HG03095 (cell line): ENCODE results near the gene FOXP4.
A peak's percentile ranks its signal among the peaks of the same experiment; 100 is the strongest.

ENCODE experiments used
- ATAC-seq: cut with Tn5 transposase; IDR thresholded peaks from one replicate; pipeline ENCODE4 v1.9.1; 2021; ENCODE audit warnings: moderate library complexity; ENCODE audit not compliant: unreplicated experiment

FOXP4 gene

GRCh38 chr6:41519745-41520699 is 26.2 kb upstream of the FOXP4 start:
- ATAC-seq = no peak

DNA sequence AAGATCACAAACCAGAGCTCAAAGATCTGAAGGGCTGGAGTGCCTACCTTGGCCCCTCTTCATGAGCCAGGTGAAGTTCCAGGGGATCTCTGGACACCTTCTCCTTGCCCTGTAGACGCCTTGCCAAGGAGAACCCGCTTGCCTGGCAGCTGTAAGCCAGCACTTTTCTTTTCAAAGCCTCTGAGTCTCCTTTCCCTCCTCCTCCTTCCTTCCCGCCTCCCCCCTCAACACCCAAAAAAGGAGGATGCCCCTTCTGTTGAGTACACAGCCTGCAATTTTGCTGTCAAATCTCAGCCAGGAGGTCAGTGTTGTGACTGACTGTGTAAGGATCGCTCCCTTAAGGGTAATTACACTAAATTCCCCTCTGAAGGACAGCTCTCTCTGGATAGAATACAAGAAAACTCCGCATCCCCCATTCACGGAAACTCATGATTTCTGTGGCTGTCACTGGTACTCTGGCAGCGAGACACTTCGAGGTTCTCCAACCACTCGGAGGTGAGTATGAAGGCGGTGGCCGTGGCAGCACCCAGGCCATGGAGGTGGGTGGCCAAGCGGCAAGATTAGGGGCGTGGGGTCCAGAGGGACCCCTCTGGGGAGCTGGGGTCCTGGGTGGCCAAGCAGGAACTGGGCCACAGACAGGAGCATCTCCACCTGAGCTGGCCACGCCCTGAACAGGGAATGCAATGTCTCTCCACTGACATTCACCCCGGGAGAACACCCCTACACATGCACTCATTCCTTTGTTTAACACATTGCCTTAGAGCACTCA is 23.2 kb upstream of the FOXP4 start:
- ATAC-seq = no peak

DNA sequence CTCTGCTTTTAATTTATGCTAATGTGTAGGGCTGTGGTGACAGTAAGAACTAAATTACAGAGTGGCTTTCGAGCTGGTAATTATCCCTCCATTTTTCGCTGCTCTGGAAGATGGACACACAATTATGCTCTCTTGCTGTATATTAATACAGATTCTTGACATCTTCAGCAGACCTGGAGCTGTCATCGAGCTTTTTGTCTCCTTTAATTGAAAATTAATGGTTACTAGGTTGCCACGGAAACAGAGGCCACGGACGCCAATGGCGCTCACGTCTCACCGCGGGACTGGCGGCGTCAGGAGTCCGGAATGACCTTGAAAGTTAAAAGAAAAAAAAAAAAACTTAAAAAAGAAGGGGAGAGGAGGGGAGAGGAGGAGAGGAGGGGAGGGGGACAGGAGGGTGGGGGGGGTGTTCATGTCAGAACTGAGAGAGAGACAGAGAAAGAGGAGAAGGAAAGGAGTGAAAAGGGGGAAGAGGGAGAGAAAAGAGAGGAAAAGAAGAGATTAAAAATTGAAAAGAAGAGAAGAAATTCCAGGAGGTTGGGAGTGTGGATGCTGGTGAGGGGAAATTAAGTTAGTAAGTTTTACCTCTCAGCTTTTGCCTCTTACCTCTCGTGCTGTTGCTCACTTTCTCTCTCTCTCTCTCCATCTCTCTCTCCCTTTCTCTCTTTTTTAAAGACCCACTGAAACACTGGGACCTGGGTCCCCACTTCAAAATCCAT is 22.1 kb upstream of the FOXP4 start:
- ATAC-seq = no peak

DNA sequence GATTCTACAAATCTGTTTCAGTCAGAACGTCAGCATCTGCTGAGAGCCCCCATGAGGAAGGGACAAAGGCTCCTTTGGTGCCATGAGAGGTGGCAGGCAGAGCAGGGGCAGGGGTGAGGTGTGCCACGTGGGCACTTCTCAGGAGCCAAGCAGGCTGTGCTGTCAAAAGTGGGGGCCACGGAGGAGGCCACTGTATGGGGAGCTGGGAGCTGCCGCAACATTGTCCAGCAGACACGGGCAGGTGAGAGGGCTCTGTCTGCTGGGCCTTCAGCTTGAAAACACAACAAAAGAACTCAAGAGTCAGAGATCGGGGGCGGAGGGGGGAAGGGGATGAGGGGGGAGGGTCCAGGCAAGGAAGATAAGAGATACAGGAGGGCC is 21.6 kb upstream of the FOXP4 start:
- ATAC-seq = no peak

- no peak for ATAC-seq
Observed at GRCh38 chr6:41527721-41528408, 18.3 kb upstream of the FOXP4 start.

GRCh38 chr6:41528409-41528963 is 17.7 kb upstream of the FOXP4 start:
- ATAC-seq = no peak

DNA sequence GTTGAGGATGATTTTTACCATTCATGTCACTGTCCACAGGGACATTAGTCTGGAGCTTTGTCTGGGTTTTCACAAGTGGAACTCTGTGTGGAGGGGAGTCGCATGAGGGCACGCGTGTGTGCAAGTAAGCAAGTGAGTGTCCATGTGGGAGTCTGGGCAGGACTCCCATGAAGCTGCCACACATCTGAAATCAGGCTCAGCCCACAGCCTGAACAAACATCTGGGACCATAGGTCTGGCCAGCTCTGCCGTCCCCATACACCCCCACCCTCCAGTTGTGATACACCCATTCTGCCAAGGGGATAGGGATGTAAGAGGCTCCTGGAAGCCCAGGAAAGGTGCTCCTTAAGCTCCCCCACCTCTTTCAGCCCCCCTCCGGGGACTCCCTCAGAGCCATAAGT is 17.1 kb upstream of the FOXP4 start:
- no peak for ATAC-seq

DNA sequence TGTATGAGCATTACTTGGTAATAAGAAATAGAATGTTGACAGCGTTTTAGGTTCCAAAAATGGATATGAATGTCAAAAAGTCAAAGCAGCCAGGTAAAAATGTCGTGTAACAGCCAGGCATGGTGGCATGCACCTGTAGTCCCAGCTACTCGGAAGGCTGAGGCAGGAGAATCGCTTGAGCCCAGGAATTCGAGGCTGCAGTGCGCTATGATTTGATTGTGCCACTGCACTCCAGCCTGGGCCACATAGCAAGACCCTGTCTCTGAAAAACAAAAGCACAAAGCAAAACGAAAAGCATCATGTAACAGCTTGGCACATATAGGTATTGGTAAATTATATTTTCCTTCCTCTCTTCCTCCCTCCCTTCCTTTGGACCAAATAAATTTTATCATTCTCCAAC is 16.2 kb upstream of the FOXP4 start:
- ATAC-seq = no peak

DNA sequence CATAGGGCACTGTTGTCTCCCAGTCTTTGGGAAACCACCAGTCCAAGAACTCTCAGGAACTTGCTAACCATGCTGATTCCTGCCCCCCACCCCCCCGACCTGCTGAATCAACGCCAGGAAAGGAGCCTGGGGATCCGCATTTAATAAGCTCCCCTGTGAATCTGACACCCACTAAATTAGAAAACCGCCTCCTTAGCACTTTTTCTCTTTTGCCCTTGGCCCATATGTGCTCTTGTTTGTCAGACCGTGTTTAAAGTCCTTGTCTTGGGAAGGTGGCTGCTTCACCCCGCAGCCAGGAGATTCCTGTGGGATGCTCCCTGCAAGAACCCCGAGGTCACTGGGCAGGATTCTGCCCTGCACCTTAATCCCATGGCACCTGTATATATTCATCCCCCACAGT is 15.7 kb upstream of the FOXP4 start:
- ATAC-seq = no peak

DNA sequence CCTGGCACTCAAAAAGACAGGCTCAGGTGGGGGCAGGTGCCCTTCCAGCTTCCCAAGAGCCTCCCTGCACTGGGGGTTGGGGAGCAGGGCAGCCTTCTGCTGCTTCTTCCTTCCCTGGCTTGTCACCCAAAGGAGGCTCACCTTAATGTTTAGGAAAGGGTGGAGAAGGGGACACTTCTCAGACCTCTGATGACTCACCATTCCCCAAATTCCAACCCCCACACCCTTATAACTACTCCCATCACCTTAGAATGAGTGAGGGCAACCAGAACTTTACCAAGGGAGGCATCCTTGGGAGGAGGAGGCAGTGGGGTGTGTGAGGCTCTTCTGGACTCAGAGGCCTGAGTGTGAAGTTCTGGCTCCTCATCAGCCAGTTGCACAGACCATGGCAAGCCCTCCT is 15.2 kb upstream of the FOXP4 start:
- no peak for ATAC-seq

GRCh38 chr6:41531591-41532582 is 14.3 kb upstream of the FOXP4 start:
- ATAC-seq = peak; percentile 89

DNA sequence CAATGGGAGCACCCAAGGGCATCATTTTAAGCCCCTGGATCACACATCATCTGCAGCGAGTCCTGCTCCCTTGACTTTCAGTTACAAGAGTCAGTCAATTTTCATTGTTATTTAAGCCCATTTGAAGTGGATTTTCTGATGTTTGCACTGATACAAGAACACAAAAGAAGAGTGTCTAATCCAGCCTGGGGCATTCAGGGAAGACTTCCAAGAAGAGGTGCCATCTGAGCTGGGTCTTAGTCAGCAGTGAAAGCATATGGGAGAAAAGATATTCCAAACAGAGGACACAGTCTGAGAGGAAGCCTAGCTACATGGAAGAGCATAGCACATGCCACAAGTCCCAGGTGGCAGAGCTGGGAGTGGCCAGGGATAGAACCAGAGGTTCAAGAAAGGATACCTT is 10.4 kb upstream of the FOXP4 start:
- no peak for ATAC-seq

DNA sequence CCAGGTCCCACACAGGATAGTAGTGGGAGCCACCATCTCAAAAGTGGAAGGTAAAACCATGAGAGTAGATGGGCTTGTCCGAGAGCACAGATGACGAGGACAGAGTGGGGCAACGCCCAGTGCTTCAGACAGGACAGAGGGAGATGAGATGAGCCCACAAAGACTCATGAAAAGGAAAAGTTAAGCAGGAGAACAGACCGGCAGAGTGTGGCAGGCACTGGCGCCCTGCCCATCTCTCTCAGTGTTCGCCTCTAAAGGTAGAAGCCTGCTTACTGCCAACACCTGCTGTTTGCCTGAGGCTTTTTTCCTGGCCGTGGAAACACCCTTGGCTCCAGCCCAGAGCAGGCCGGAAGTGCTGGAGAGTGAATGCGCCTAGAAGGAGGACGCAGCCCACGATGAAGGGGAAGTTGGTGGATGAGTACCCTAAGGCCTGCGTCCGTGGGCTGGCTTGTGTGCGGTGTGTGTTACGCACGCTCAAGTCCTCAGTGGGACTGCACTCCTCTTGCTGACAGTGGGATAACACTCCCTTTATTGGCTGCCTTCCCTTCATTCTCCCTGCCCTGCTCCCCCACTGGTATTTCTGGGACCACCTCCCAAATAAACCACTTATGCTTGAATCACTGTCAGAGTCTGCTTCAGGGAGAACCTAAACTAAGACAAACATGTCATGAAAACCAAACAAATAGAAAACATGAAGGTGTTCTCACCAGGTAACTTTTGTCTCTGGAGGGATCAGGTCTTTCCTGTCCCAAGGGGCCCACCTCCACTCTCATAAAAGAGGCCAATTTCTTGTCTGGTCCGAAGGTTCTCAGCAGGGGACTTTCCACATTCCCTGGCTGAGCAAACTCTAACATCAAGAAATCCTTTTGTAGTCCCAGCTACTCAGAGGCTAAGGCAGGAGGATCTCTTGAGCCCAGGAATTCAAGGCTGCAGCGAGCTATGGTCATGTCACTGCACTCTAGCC is 9.1 kb upstream of the FOXP4 start:
- no peak for ATAC-seq

DNA sequence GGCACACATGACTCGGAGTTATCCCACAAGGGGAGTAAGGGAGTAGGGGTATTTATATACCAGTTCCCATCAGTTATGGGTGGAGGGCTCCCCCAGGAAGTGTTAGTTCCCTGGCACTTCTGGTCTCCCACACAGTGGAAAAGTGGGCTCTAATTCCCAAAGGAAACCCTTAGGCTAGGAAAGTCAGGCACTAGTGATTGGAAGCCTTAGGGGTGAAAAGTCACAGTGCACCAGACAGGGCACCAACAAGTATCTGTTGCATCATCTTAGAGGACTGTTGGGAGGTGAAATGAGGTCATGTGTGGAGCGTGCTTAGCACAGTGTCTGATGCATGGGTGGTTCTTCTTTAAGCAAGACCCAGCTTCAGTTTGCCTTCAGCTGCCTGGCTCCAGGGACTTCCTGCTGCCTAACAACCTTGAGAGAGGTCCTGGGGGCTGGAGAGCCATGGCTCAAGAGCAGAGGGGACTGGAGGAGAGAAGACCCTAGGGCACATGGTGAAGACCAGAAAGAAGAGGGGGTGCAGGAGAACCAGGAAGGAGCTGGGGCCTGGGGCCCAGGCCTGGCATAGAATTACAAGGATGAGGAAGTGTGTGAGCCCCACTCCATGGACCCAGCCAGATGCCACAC is 7.5 kb upstream of the FOXP4 start:
- ATAC-seq = no peak

DNA sequence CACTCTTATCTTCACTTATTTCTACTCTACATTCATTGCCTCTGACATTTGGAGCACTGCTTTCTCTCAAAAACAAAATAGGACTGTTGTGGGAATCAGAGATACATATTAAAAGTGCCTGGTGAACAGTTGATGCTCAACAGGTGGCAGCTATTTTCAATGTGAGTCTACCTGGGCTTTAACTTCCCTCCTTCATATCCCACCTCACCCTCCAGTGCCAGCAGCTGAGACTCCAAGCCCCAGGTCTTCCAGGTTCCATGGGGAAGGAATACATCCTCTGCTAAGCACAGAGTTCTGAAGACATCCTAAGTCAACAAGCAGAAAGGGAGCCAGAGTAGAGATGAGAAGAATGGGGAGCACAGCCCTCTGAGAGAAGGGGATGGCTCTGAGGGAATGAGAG is 7.0 kb upstream of the FOXP4 start:
- no peak for ATAC-seq

- no peak for ATAC-seq
Observed at GRCh38 chr6:41541364-41541763, 4.8 kb upstream of the FOXP4 start.

GRCh38 chr6:41543087-41543486 is 3.1 kb upstream of the FOXP4 start:
- no peak for ATAC-seq

DNA sequence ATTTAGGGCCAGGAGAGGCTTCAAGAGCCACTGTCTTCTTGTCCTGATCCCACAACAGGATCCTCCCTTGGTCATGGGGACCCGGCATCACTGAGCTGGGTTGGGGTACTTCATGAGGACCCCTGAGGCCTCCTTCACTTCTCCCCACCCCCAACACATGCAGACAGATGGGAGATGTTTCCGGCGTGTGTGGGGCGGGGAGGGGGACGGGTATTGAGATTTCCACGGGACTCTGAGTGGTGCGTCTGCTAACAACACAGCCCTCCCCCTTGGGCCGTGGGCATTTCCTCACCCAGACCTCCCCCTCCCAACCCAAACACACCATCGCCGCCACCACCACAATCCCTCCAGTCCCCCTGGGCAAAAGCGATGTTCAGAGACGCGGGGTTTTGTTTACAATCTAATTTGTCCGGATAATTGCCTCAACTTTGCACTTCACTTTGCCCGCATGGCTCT is 906 bp upstream of the FOXP4 start:
- no peak for ATAC-seq
